Sigmoid colon (tissue), 7 donors: ENCODE results near the gene ASB7. TPM values are rescaled to one million over a fixed set of nuclear protein-coding genes. Genes with fewer than 3 reads are reported as not detected.
A peak's percentile ranks its signal among the peaks of the same experiment; 100 is the strongest.

Experiments
- DNase-seq: peaks from one replicate; pipeline ENCODE4 v3.0.0-alpha.2; 2019
- H3K27ac ChIP-seq, 4 donors: fragments of 200-600 bp; sonication (generic); one replicate each; pipeline ENCODE4 v1.5.1; 2016 to 2019; ENCODE audit warnings: mild to moderate bottlenecking in 1 of 4
- H3K27me3 ChIP-seq, 3 donors: fragments of 200-600 bp; sonication (generic); one replicate each; pipeline ENCODE4 v1.5.1; 2019; ENCODE audit warnings: mild to moderate bottlenecking in 1 of 3
- H3K36me3 ChIP-seq, 4 donors: fragments of 200-600 bp; sonication (generic); one replicate each; pipeline ENCODE4 v1.5.1; 2016 to 2019
- H3K4me1 ChIP-seq, 4 donors: fragments of 200-600 bp; sonication (generic); one replicate each; pipeline ENCODE4 v1.5.1; 2017 to 2019
- H3K4me3 ChIP-seq, 4 donors: fragments of 200-600 bp; sonication (generic); one replicate each; pipeline ENCODE4 v1.5.1; 2017 to 2019; ENCODE audit warnings: mild to moderate bottlenecking in 2 of 4, moderate library complexity in 1 of 4
- H3K9me3 ChIP-seq, 4 donors: fragments of 200-600 bp in 3 of 4; sonication (generic) in 3 of 4; one replicate each; pipeline versions ENCODE4 v1.5.1 to v1.6.1; 2013 to 2019
- EP300 ChIP-seq, 4 donors: sonication (generic); formaldehyde crosslinking; IDR thresholded peaks; one replicate each; pipeline ENCODE4 v1.6.1; 2017; ENCODE audit warnings: antibody characterized with exemption in 4 of 4
- POLR2A ChIP-seq, 2 donors: fragments of 450-650 bp; IDR thresholded peaks; one replicate each; pipeline ENCODE4 v1.6.1; 2016; ENCODE audit warnings: antibody characterized with exemption in 2 of 2, mild to moderate bottlenecking in 2 of 2, moderate library complexity in 2 of 2
- POLR2AphosphoS5 ChIP-seq, 4 donors: sonication (generic); formaldehyde crosslinking; IDR thresholded peaks; one replicate each; pipeline ENCODE4 v1.6.1; 2017; ENCODE audit warnings: antibody characterized with exemption in 4 of 4
- WGBS, 2 donors: extraction: QIAGEN DNeasy Blood & Tissue Kit; methylation state at CpG; one replicate each; pipeline ENCODE4 v1.1.7; 2013; 5-methylcytosine and 5-hydroxymethylcytosine counted together
- intact Hi-C: fragments of 100-400 bp; cut with DNase I; formaldehyde crosslinking; loops from one replicate; pipeline ENCODE4 v1.15.1; 2023
- polyA plus RNA-seq, 3 donors: library from polyadenylated mRNA; stranded (reverse); fragments of 200-250 nt; gene quantifications; one replicate each; pipeline ENCODE4 v1.2.3, GENCODE V29; 2013
- total RNA-seq, 4 donors: library from RNA; depleted of rRNA; stranded (reverse); fragments of >200 nt; gene quantifications; one replicate each; pipeline ENCODE4 v1.1.0, GENCODE V29; 2016
- TF ChIP-seq, protein P1 (sequence below), 4 experiments: fragments of 450-650 bp in 3 of 4; fragments of 200-600 bp in 1 of 4; IDR thresholded peaks; one replicate each; pipeline ENCODE4 v1.5.1; 2016 to 2019; ENCODE audit warnings: antibody characterized with exemption in 4 of 4, mild to moderate bottlenecking in 3 of 4, moderate library complexity in 2 of 4
- donor health status: healthy with polysubstance abuse.
- donor health status: Bipolar disorder and iron deficiency.
- donor health status: healthy.

Gene ASB7
- total and polyA plus RNA-seq, 7 donors: 7.2 to 15.7 (median 10.7) TPM

- no peak for DNase-seq
Measured at GRCh38 chr15:100598655-100599054, 3.7 kb upstream of the ASB7 start.

GRCh38 chr15:100601163-100601562 lies 1.2 kb upstream of the ASB7 start:
- intact Hi-C loops: loop anchor here (10.0 kb wide), 2 partner anchors 256 to 676 kb away; partner anchors contain the start of gene ADAMTS17
- Histone ChIP-seq H3K27me3 (no peaks in the 10 kb centered on the region), H3K36me3 (peaks cover 0 to 4% (median 0%) of the 10 kb centered on the region in 4 donors), H3K4me3 (peak overlapping the region; percentile 78 to 95 (median 83)), H3K27ac (peak overlapping the region; percentile 82 to 86 (median 84)), H3K9me3 (no peaks in the 10 kb centered on the region), H3K4me1 (peaks cover 0 to 47% (median 39%) of the 10 kb centered on the region in 4 donors)
- no peak for DNase-seq
- TF ChIP-seq, protein P1, sequence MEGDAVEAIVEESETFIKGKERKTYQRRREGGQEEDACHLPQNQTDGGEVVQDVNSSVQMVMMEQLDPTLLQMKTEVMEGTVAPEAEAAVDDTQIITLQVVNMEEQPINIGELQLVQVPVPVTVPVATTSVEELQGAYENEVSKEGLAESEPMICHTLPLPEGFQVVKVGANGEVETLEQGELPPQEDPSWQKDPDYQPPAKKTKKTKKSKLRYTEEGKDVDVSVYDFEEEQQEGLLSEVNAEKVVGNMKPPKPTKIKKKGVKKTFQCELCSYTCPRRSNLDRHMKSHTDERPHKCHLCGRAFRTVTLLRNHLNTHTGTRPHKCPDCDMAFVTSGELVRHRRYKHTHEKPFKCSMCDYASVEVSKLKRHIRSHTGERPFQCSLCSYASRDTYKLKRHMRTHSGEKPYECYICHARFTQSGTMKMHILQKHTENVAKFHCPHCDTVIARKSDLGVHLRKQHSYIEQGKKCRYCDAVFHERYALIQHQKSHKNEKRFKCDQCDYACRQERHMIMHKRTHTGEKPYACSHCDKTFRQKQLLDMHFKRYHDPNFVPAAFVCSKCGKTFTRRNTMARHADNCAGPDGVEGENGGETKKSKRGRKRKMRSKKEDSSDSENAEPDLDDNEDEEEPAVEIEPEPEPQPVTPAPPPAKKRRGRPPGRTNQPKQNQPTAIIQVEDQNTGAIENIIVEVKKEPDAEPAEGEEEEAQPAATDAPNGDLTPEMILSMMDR (IDR thresholded peaks at IDR 0.05): no peak
- no peak for TF ChIP-seq POLR2AphosphoS5 (IDR thresholded peaks at IDR 0.05)
- TF ChIP-seq POLR2A (IDR thresholded peaks at IDR 0.05): no peak
- no peak for TF ChIP-seq EP300 (IDR thresholded peaks at IDR 0.05)
- WGBS, 2 donors: 1% methylated on average over 10 of the region's 10 CpGs

More at GRCh38 chr15:100598655-100599054, 3.7 kb upstream of the ASB7 start:
- Histone ChIP-seq H3K9me3 (no peaks in the 10 kb centered on the region), H3K27me3 (no peaks in the 10 kb centered on the region), H3K27ac (no peak overlapping the region), H3K36me3 (no peaks in the 10 kb centered on the region), H3K4me1 (peaks cover 0 to 39% (median 31%) of the 10 kb centered on the region in 4 donors), H3K4me3 (no peak overlapping the region)
- WGBS, 2 donors: 97 to 98% methylated on average over 1 of the region's 1 CpG
- TF ChIP-seq EP300 (IDR thresholded peaks at IDR 0.05) (no peak), POLR2A (IDR thresholded peaks at IDR 0.05) (no peak), POLR2AphosphoS5 (IDR thresholded peaks at IDR 0.05) (no peak)
- TF ChIP-seq, protein P1 (IDR thresholded peaks at IDR 0.05): no peak
- intact Hi-C loops: no loop called here

DNA sequence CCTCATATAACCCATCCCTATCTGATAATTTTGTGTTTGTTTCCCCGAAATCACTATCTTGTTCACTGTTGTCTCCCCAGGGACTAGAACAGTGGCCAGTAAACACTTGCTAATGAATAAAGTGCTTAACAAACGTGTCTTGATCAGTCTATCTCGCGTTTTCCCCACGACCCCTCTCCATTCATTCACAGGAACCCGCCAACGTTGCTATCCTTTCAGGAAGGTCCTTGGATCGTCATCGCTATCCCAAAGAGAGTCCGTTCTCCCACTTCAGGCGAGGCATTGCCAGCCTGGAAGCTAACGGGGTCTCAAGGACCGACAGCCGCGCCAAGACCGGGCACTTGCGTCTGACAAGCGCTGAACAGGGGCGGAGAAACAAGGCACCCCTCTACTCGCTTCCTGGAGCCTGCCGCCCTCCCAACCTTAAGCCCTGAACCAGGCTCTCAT lies 749 bp upstream of the ASB7 start:
- WGBS, 2 donors: 0% methylated on average over 21 of the region's 21 CpGs
- intact Hi-C loops: loop anchor here (10.0 kb wide), 2 partner anchors 257 to 677 kb away; partner anchors contain the start of gene ADAMTS17
- no peak for DNase-seq

GRCh38 chr15:100602823-100603393 lies 519 bp downstream of the ASB7 start:
- DNase-seq: no peak
- intact Hi-C loops: loop anchor here (10.0 kb wide), 2 partner anchors 258 to 678 kb away; partner anchors contain the start of gene ADAMTS17
- H3K4me3 ChIP-seq: peak overlapping the region; percentile 78 to 95 (median 89)
- no peak for TF ChIP-seq POLR2A (IDR thresholded peaks at IDR 0.05)
- TF ChIP-seq POLR2AphosphoS5 (IDR thresholded peaks at IDR 0.05): no peak
- TF ChIP-seq EP300 (IDR thresholded peaks at IDR 0.05): no peak
- TF ChIP-seq, protein P1 (IDR thresholded peaks at IDR 0.05): no peak
- no peaks in the 10 kb centered on the region for H3K9me3 ChIP-seq
- H3K36me3 ChIP-seq: peaks cover 0 to 13% (median 0%) of the 10 kb centered on the region in 4 donors
- H3K4me1 ChIP-seq: peaks cover 0 to 40% (median 33%) of the 10 kb centered on the region in 4 donors
- H3K27ac ChIP-seq: peak overlapping the region; percentile 84 to 92 (median 88)
- H3K27me3 ChIP-seq: no peaks in the 10 kb centered on the region
- WGBS, 2 donors: 0% methylated on average over 16 of the region's 16 CpGs

More for the DNA sequence above, 749 bp upstream of the ASB7 start:
- peaks cover 0 to 9% (median 0%) of the 10 kb centered on the region in 4 donors for H3K36me3 ChIP-seq
- peak overlapping the region; percentile 82 to 86 (median 84) for H3K27ac ChIP-seq
- H3K4me1 ChIP-seq: peaks cover 0 to 43% (median 36%) of the 10 kb centered on the region in 4 donors
- peak overlapping the region; percentile 78 to 95 (median 83) for H3K4me3 ChIP-seq
- H3K9me3 ChIP-seq: no peaks in the 10 kb centered on the region
- no peak for TF ChIP-seq EP300 (IDR thresholded peaks at IDR 0.05)
- no peak for TF ChIP-seq POLR2AphosphoS5 (IDR thresholded peaks at IDR 0.05)
- TF ChIP-seq POLR2A (IDR thresholded peaks at IDR 0.05): no peak
- TF ChIP-seq, protein P1 (IDR thresholded peaks at IDR 0.05): no peak
- H3K27me3 ChIP-seq: no peaks in the 10 kb centered on the region
